ENCODE results near the gene IPO4.

DNA sequence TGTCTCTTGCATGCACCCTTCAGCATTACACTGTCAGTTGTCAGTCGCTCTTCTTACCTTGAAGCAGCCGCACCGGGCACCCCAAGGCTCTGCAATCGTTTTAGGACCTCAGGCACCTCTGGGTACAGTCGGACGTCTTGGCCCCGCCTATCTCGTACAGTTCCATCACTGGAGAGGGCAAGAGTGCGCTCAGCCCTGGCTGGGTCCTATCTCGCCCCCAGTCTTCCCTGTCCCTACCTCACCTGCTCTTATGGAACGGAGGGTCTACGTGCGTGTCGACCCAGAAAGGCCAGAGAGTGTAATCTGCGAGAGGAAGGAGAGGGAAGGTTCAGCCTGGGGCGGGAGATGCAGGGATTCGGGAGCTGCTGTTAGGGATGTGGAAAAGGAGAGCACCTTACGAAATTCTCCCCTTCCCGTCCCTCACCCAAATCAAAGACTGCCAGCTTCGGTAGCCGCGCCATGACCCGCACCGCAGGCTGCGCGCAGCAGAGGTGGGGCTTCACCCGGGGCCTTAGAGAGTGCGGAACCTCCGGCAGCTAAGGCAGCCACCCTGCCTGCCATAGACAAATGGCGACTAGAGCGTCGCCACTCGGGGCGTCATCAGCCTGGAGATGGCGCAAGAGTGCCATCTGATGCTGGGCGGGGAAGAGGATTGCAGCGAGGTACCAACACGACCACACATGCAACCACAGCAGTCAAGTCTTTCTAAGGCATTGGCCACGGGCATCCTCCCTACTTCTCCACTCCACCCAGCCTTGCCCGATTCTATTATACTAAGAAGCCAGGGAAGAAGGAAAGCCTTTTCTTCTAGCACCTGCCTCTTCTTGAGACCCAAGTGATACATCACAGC lies 27.1 kb upstream of the IPO4 start, which contains the start of gene MDP1:
- TF ChIP-seq, protein P1, sequence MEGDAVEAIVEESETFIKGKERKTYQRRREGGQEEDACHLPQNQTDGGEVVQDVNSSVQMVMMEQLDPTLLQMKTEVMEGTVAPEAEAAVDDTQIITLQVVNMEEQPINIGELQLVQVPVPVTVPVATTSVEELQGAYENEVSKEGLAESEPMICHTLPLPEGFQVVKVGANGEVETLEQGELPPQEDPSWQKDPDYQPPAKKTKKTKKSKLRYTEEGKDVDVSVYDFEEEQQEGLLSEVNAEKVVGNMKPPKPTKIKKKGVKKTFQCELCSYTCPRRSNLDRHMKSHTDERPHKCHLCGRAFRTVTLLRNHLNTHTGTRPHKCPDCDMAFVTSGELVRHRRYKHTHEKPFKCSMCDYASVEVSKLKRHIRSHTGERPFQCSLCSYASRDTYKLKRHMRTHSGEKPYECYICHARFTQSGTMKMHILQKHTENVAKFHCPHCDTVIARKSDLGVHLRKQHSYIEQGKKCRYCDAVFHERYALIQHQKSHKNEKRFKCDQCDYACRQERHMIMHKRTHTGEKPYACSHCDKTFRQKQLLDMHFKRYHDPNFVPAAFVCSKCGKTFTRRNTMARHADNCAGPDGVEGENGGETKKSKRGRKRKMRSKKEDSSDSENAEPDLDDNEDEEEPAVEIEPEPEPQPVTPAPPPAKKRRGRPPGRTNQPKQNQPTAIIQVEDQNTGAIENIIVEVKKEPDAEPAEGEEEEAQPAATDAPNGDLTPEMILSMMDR (IDR thresholded peaks at IDR 0.05) = peak in 2 of 3 donors; percentile 20 to 61
- TF ChIP-seq POLR2A (IDR thresholded peaks at IDR 0.05) = peak; percentile 70

Data from ovary (tissue), 3 donors.